Activated CD4-positive, alpha-beta T cell treated with anti-CD3 and anti-CD28 coated beads, Interleukin-2, amount 50 U/mL, for 16 hours (primary cell): Measurements from ENCODE around the gene KLHL17.
"Not testable (repeated sequence)": the region's sequence is repeated elsewhere in the genome, so short reads cannot be mapped to it uniquely, and the experiment has no call there.

Experiments used
- DNase-seq: peaks from one replicate; pipeline ENCODE4 v3.0.0-alpha.2; 2020

Gene KLHL17

GRCh38 chr1:937521-937920, 22.9 kb upstream of the KLHL17 start:
- no peak for DNase-seq

- DNase-seq = no peak
Measured at GRCh38 chr1:938088-938683, 22.2 kb upstream of the KLHL17 start.

GRCh38 chr1:938711-939489, 21.5 kb upstream of the KLHL17 start:
- DNase-seq = no peak

GRCh38 chr1:939511-940106, 20.8 kb upstream of the KLHL17 start:
- DNase-seq = no peak

- no peak for DNase-seq
Measured at GRCh38 chr1:940107-941014, 20.0 kb upstream of the KLHL17 start.

- no peak for DNase-seq
Measured at GRCh38 chr1:941015-941587, 19.3 kb upstream of the KLHL17 start.

- DNase-seq = no peak
Measured at GRCh38 chr1:941588-942383, 18.6 kb upstream of the KLHL17 start.

- DNase-seq = no peak
Measured at GRCh38 chr1:942411-942821, 18.0 kb upstream of the KLHL17 start.

- no peak for DNase-seq
Measured at GRCh38 chr1:942864-943533, 17.4 kb upstream of the KLHL17 start.

GRCh38 chr1:943545-944340, 16.6 kb upstream of the KLHL17 start:
- DNase-seq = no peak

GRCh38 chr1:944341-945325, 15.8 kb upstream of the KLHL17 start:
- no peak for DNase-seq

GRCh38 chr1:945688-946556, 14.5 kb upstream of the KLHL17 start:
- no peak for DNase-seq

- DNase-seq = not testable (repeated sequence)
Measured at GRCh38 chr1:946811-947210, 13.6 kb upstream of the KLHL17 start.

- no peak for DNase-seq
Measured at GRCh38 chr1:947958-948357, 12.4 kb upstream of the KLHL17 start.

GRCh38 chr1:950268-950667, 10.1 kb upstream of the KLHL17 start:
- DNase-seq = no peak

GRCh38 chr1:950881-951280, 9.5 kb upstream of the KLHL17 start:
- no peak for DNase-seq

- no peak for DNase-seq
Measured at GRCh38 chr1:951364-951763, 9.0 kb upstream of the KLHL17 start.

GRCh38 chr1:952201-952600, 8.2 kb upstream of the KLHL17 start:
- no peak for DNase-seq
